Gastrocnemius medialis (tissue), 4 donors: ENCODE results near the gene KLHL35.

ENCODE experiments used
- POLR2A ChIP-seq, 2 donors: fragments of 450-650 bp; IDR thresholded peaks; one replicate each; pipeline ENCODE4 v1.6.1; 2017; ENCODE audit warnings: antibody characterized with exemption in 2 of 2, mild to moderate bottlenecking in 2 of 2, moderate library complexity in 2 of 2
- TF ChIP-seq, protein P1 (sequence below), 5 experiments: fragments of 450-650 bp in 3 of 5; fragments of 200-600 bp in 2 of 5; sonication (generic) in 2 of 5; IDR thresholded peaks in 4 of 5; conservative IDR thresholded peaks in 1 of 5; 1 replicate in 4 of 5; 2 replicates in 1 of 5; pipeline ENCODE4 v1.5.1; 2016 to 2019; ENCODE audit warnings: antibody characterized with exemption in 5 of 5, mild to moderate bottlenecking in 3 of 5, moderate library complexity in 3 of 5

GRCh38 chr11:75422248-75423231 lies 10.5 kb downstream of the KLHL35 start:
- TF ChIP-seq, protein P1, sequence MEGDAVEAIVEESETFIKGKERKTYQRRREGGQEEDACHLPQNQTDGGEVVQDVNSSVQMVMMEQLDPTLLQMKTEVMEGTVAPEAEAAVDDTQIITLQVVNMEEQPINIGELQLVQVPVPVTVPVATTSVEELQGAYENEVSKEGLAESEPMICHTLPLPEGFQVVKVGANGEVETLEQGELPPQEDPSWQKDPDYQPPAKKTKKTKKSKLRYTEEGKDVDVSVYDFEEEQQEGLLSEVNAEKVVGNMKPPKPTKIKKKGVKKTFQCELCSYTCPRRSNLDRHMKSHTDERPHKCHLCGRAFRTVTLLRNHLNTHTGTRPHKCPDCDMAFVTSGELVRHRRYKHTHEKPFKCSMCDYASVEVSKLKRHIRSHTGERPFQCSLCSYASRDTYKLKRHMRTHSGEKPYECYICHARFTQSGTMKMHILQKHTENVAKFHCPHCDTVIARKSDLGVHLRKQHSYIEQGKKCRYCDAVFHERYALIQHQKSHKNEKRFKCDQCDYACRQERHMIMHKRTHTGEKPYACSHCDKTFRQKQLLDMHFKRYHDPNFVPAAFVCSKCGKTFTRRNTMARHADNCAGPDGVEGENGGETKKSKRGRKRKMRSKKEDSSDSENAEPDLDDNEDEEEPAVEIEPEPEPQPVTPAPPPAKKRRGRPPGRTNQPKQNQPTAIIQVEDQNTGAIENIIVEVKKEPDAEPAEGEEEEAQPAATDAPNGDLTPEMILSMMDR (IDR thresholded peaks at IDR 0.05 in 4 of 5, conservative IDR thresholded peaks at IDR 0.05 in 1 of 5): no peak
- no peak for TF ChIP-seq POLR2A (IDR thresholded peaks at IDR 0.05)
